GM12801 (cell line): Measurements from ENCODE around the gene MYO1F.

Source experiments
- TF ChIP-seq, protein P1 (sequence below): IDR thresholded peaks from one replicate; pipeline ENCODE4 v1.5.1; 2011; ENCODE audit warnings: control low read depth; ENCODE audit not compliant: insufficient read length; ENCODE audit errors: extremely low read depth

The MYO1F gene

DNA sequence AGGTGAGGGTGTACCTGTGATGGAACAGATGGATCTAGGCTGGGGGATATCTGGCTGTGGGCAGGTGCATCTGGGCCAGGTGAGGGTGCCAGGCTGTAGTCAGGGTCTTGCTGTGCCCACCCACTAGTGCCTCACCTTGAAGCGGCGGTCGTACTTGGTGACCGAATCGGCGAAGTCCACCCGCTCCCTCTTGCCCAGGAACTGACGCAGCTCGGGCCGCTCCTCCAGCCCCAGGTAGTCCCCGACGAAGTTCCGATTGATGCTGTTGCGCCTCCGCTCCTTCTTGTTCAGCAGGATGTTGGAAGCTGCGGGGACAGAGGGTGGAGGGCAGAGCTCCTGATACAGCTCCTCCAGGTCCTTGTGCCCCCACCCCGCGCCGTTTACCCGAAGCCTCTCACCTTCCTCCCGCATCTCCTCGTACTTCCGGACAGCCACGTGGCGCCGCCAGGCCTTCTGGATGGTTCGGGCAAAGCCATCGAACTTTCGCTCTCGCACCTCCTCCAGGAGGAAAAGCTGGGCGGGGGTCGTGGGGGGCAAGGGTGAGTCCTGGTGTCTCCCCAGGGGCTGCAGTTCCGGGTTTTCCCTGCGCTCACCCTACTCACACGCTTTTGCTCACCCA is 47.1 kb downstream of the MYO1F start:
- TF ChIP-seq, protein P1, sequence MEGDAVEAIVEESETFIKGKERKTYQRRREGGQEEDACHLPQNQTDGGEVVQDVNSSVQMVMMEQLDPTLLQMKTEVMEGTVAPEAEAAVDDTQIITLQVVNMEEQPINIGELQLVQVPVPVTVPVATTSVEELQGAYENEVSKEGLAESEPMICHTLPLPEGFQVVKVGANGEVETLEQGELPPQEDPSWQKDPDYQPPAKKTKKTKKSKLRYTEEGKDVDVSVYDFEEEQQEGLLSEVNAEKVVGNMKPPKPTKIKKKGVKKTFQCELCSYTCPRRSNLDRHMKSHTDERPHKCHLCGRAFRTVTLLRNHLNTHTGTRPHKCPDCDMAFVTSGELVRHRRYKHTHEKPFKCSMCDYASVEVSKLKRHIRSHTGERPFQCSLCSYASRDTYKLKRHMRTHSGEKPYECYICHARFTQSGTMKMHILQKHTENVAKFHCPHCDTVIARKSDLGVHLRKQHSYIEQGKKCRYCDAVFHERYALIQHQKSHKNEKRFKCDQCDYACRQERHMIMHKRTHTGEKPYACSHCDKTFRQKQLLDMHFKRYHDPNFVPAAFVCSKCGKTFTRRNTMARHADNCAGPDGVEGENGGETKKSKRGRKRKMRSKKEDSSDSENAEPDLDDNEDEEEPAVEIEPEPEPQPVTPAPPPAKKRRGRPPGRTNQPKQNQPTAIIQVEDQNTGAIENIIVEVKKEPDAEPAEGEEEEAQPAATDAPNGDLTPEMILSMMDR: no peak

DNA sequence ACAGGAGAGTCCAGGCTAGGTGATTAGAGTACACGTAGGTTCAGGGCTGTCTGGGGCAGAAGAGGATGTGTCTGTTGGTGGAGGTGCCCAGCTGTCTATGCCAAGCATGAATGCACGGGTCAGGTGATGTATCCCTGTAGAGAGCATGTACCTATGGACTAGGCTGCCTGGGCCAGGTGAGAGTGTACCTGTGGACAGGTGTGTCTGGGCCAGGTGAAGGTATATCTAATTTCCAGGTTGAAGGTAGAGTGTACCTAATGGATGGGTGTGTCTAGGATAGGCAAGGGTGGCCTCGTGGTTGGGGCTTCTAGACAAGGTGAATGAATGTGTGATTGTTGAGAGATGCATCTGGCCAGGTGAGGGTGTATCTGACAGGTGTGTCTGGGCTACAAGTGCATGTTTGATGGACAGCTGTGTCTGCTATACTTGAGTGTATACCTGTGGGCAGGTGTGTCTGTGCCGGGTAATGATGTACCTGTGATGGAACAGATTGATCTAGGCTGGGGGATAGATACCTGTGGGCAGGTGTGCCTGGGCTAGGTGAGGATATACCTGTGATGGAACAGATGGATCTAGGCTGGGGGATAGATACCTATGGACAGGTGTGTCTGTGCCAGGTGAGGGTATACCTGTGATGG is 47.8 kb downstream of the MYO1F start:
- TF ChIP-seq, protein P1: no peak

DNA sequence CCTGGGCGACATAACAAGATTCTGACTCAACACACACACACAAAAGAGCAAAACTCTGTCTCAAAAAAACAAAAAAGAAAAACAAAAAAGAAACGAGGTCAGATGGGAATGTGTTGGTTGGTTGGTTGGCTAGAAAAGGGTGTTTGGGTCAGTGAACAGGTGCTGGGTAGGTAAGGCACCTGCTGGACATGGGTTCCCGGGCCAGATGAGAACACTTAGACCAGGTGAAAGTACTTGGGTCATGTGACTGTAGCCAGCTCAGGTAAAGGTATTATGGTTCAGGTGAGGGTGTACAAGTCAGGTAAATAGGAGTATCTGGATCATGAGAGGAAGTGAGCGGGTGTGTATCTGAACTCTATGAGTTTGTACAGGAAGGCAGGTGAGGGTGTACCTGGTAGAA is 48.7 kb downstream of the MYO1F start:
- TF ChIP-seq, protein P1: no peak

DNA sequence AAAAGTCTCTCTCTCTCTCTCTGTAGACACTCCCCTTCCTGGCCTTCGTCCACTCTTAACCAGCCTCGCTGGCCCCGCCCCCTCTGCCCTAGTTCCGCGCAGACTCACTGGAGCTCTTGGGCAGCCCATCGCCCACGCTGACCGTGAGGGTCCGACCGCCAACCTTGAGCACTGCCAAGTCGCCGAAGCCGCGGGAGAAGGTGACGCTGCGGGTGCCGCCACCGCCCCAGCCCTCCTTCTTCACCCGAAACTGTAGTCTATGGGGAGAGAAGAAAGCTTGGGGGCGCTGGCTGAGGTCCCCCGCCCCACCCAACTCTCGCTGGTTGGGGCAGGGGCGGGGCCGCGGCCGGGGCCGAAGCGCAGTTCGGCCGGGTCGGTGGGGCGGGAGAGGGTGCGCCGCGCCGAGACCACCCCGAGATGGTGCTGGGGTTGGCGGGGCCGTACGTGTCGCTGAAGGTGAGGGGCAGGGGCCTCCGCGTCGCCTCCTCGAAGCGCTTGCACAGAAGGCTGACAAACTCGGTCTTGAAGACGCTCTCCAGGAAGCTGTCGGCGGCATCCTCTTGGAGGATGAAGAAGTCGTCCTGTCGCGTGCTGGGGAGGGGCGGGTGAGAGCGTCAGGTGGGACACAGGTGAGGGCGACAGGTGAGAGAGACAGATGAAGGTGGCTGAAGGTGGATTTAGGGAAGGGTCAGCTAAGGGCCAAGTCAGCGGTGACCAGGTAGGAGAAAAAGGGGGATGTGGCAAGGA is 50.7 kb downstream of the MYO1F start:
- TF ChIP-seq, protein P1: no peak

DNA sequence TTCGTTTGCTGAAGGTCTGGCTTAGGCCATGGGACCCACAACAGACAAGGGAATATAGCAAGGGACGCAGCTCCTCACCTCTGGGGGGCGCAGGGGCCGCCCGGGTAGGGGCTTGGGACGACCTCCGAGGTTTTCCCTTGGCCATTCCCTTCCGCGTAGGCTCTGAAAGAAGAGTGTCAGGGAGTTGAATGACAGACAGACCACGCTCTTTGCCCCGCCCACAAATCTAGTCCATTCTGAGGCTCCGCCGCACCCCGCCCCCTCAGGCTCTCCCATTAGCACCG is 51.9 kb downstream of the MYO1F start:
- TF ChIP-seq, protein P1: no peak

DNA sequence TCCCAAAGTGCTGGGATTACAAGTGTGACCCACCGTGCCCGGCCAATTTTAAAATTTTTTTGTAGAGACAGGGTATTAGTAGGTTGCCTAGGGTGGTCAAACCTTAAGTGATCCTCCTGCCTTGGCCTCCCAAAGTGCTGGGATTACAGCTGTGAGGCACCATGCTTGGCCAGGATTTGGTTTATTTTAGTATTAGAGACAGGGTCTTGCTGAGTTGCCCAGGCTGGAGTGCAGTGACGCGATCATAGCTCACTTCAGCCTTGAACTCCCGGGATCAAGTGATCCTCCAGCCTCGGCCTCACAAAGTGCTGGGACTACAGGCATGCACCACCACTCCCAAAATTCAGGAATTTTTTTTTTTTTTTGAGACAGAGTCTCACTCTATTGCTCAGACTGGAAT is 57.9 kb downstream of the MYO1F start:
- TF ChIP-seq, protein P1: no peak

DNA sequence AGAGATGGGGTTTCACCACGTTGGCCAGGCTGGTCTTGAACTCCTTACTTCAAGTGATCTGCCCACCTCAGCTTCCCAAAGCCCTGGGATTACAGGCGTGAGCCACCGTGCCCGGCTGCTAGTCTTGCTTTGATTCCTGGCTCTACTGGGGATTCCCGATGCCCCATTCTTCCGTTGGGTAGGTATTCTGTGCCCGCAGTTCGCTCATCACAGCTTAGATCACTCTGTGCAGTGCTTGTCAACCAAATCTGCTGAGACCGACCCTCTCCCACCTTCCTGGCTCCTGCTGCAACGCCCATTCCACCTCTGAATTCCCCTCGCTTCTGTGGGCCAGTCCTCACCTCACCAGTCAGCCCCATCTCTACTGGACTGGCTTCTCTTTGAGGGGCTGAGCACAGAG is 58.7 kb downstream of the MYO1F start:
- TF ChIP-seq, protein P1: no peak
